HG03039 (cell line): Measurements from ENCODE around the gene ALPK1.
A peak's percentile ranks its signal among the peaks of the same experiment; 100 is the strongest.
"Not testable (repeated sequence)": the region's sequence is repeated elsewhere in the genome, so short reads cannot be mapped to it uniquely, and the experiment has no call there.

Source experiments
- ATAC-seq: cut with Tn5 transposase; IDR thresholded peaks from one replicate; pipeline ENCODE4 v1.9.1; 2021; ENCODE audit warnings: mild to moderate bottlenecking, moderate library complexity; ENCODE audit not compliant: unreplicated experiment

Gene ALPK1

DNA sequence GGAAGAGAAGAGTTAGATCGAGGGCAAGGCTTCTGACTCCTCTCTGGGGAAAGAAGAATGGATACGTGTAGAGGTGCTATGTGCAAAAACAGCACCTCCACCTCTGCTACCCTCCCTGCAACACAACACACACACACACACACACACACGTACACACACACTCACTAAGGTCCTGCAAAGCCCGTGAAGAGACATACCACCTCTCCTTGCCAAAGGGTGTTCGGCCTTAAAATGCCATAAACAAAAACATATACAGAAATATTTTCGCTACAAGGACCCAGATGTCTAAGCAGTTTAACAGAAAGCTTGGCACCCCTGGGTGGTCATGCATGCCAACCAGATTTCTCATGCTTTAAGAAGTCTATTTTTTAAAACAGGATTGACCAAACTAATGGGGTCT lies 13.0 kb upstream of the ALPK1 start:
- ATAC-seq = no peak

DNA sequence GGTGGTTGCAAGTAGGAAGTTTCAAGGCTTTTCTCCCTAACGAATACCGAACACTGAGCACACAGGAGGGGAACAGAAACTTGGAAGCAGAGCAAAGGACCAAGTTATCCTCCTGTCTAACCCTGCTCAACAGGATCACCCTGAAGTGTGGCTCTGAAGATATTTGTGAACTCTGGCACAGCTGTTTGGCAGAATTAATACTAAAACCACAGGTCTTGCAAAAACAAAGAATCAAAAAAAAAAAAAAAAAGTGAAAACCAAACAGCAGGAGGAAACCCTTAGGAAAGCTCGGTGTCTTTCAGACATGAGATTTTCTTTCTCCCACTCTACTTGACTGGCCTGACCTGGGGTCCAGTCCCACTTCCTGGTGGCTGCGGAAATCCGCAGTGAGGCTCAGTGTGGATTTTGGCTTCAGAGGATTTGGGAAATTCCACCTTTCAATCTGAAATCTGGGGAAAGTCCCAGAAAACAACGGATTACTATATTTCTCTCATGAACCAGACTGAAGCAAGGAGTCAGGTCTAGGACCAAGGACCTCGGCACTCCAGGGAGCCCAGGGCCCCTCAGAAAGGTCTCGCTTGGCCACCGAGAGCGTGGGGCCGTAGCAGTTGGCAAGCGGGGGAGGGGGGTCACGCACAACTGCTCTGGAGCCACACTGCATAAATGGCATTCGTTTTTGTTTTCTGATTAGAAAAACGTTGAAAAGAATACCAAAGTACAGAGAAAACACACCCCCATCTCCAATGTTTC lies 12.3 kb upstream of the ALPK1 start:
- no peak for ATAC-seq

DNA sequence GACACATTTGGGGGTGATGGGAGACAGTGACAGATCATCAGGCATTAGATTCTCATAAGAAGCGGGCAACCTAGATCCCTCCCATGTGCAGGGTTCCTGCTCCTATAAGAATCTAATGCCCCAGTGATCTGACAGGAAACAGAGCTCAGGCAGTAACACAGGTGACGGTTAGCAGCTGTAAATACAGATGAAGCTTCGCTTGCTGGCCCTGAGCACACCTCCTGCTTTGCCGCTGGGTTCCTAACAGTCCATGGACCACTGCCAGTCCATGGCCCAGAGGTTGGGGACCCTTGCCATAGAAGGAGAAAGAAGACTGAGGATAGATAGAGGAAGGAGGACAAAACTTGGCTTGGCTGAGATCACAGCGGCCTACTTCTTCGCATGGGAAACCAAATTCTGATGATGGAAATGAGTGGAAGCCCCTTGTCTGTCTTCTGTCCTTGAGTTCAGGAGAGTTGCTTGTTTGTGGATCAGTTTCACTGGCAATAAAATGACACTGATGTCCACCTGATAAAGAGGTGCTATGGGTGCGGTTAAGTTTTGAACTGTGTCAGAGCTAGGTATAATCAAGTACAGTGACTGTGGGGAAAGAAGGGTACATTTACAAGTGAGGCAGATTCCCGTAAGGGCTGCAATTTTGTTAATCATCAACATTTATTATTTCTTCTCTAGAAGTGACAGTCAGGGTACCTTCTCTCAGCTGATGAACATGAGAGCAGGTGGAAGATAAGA lies 9.7 kb upstream of the ALPK1 start:
- no peak for ATAC-seq

DNA sequence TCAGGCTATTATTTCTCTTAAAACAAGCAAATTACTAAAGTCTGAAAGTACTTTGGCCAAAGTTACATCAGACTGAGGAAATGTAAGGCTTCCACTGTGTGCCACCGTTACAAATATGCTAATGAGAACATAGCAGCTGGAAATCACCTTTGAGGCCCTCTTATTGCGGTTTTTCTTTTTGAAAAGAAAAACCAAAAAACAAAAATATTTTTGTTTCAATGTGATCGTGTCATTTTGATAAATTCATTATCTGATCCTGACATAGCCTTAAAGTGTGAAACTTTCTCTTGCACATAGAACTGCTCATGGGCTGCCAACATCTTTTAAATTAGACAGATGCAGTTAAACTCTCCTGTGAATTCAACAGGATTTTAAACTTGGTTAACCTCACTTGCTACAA lies 8.7 kb upstream of the ALPK1 start:
- ATAC-seq = no peak

DNA sequence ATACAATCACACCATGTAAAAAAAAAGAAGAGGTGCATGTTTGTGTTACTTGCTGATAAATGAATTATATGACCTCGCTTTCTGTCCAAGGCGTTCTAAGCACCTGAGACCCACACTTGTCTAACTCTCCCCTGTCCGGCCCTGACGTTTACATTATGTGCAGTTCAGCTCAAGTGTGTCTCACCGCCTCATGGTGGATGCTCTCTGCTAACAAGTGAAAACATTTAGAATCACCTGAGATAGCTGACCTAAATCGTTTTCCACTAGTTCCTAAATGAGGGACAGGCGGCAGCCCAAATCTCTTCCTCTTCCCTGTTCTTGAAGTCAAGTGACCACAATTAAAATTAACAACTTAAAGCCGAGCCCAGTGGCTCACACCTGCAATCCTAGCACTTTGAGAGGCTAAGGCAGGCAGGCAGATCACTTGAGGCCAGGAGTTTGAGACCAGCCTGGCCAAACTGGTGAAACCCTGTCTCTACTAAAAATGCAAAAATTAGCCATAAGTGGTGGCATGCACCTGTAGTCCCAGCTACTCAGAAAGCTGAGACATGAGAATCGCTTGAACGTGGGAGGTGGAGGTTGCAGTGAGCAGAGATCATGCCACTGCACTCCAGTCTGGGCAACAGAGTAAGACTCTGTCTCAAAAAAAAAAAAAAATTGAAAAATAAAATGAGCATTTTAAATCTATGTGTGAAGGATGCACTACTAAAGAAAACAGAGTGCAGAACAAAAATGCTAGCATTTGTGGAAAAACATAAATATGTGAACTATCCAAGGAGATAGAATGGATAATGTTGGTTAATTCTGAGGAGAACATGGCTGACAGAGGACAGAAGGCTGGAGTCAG lies 7.5 kb upstream of the ALPK1 start:
- ATAC-seq = no peak

DNA sequence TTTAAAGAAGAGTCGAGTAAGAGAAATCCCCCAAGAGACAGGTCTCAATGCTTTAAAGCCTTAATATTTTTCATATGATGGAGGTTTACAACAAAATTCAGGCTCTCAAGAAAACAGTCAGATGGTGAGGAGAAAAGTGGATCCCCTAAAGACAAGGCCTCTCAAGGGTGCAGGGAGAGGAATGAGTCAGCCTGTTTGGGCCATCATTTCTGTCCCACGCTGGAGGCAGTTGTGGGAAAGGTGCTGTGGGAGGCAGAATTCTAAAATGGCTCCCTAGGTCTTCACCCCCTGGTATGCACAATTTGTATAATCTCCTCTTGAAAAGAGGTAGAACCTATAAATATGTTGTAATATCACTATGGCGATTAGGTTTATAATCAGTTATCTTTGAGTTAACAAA lies 6.8 kb upstream of the ALPK1 start:
- peak; percentile 31 for ATAC-seq

DNA sequence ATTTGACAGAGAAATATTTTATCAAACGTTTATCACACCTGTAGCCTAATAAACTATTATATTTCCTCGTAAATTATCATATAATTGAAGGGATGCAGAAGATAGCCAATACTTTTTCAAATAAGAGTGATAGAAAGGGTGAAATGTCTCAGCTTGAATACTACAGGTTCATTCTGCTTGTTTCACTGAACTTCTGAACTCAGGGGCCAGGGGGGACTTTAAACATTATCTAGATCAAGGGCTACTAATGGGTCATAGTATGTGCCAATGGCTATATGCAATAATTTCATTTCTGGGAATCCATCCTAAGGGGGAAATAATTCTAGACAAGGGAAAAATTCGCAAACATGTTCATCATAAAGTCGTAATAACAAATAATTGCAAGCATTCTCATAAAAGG lies 2.6 kb downstream of the ALPK1 start:
- ATAC-seq = no peak

DNA sequence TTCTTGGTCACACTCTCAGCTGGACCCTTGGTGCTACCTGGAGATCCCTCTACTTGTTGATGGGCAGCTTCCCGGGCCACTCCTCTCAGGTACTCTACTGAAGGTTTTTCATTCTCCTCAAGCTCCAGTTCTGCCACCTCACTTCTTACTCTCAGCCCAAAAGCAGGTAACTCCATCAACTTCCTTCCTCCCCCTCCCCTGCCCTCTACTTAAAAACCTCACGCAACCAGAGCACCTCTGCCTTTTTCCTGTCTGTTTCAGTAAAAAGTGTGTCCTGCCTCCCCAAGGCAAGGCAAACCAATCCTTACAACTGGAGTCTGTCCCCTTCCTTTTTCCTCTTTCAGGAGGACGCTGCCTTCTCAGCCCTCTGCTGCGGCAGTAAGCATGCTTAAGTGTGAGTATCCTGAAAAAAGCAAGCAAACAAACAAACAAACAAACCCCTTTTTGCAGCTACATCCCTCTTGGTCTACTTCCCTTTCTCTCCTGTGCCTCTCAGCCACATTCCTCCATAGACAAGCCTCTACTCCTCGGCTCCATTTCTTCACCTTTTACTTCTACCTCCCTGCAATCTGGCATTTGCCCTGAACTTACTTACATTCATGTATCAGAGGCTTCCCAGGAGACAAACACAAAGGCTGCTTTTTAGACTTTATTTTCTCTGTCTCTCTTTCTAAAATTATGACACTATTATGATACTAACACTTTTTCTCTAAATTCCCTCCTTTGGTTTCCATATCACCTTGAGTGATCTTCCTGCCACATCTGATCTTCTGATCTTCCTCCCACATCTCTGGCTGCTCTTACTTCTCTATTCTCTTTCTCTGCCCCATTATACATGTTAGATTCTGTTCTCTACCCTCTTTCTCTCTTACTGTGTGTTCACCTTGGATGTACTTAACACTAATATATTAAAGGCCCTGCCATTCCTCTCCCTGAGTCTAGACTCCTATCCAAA lies 5.4 kb downstream of the ALPK1 start:
- ATAC-seq = no peak

DNA sequence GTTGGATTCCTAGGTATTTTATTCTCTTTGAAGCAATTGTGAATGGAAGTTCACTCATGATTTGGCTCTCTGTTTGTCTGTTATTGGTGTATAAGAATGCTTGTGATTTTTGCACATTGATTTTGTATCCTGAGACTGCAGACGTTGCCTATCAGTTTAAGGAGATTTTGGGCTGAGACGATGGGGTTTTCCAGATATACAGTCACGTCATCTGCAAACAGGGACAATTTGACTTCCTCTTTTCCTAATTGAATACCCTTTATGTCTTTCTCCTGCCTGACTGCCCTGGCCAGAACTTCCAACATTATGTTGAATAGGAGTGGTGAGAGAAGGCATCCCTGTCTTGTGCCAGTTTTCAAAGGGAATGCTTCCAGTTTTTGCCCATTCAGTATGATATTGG lies 8.3 kb downstream of the ALPK1 start:
- not testable (repeated sequence) for ATAC-seq

DNA sequence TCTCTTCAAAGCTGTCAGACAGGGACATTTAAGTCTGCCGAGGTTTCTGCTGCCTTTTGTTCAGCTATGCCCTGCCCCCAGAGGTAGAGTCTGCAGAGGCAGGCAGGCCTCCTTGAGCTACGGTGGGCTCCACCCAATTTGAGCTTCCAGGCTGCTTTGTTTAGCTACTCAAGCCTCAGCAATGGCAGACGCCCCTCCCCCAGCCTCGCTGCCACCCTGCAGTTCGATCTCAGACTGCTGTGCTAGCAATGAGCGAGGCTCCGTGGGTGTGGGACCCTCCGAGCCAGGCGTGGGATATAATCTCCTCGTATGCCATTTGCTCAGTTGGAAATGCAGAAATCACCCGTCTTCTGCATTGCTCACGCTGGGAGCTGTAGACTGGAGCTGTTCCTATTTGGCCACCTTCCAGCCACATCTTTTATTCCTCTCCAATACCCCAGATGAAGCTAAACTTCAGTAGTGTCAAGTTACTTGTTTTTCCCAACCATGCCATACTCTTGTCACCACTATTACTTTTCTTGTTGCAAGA lies 12.2 kb downstream of the ALPK1 start:
- ATAC-seq = not testable (repeated sequence)

DNA sequence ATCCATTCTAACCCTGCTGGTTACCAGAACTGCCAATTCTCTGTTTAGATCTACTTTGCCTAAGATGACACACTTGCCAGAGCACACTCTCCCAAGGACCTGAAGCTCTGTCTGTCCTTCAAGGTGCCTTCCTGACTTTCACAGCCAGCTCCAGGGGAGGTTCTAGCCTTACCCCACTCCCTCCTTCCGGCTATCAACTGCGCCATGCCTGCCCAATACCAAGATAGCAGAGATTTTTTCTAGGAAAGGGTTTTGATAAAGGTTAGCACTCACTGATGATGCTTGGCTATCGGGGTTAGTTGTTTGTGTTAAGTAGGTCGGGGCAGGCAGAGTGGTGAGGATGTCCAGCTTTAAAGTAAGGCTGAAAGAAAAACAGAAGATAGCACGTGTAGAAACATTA lies 14.3 kb downstream of the ALPK1 start:
- ATAC-seq = no peak

DNA sequence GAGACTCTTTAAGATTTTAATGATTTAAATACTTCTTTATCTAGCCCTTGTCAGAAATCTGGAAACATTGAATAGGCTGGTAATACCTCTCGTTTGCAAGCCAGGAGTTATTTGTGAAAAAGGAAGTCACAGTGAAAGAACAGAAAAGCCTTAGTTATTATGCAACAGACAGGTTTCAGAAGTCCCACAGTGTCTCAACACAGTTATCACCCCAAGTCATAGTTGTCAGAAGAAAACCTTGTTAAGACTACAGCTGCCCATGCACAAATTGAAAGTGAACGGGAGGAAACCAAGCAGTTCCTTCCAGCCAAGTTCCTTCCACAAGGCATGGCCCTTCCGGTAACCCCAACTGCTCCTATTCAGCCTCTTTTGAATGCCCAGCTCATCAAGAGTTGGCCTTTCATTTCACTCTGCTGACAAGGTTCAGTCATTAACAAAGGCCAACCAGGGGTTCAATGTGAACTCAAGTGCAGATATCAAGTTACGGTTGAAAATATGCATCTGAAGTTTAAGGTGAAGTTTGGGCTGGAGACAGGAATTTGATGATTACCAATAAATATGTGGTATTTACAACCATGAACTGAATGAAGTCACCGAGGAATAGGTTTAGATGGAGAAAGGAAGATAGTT lies 15.6 kb downstream of the ALPK1 start:
- ATAC-seq = peak; percentile 96

DNA sequence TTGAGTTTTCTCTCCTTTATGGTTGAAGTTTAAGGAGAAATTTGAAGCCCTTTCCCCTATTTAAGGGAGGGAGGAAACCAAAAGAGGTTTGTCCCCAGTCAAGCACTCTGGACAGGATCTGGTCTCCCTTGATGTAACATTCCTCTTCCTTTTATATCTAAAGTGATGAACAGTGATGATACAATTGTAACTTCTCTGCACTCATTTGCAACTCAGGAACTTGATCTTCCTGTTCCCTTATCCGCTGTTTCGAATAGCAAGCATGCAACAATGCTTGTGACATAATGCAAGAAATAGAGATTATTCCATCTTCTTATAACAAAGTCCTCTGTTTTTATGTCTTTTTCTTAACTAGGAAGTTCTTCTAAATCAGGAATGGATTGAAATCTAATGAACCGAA lies 18.3 kb downstream of the ALPK1 start:
- no peak for ATAC-seq

DNA sequence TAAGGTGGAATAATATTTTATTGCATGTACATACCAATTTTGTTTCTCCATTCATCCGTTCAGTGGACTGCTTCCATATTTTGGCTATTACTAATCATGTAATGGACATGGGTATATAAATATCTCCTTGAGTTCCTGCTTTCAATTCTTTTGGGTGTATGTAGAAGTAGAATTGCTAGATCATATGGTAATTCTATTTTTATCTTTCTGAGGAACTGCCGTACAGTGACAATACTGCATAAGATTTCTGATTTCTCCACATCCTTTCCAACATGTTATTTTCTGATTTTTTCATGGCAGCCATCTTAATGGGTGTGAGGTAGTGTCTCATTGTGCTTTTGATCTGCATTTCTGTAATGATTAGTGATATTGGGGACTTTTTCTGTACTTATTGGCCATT lies 19.2 kb downstream of the ALPK1 start:
- ATAC-seq = no peak

DNA sequence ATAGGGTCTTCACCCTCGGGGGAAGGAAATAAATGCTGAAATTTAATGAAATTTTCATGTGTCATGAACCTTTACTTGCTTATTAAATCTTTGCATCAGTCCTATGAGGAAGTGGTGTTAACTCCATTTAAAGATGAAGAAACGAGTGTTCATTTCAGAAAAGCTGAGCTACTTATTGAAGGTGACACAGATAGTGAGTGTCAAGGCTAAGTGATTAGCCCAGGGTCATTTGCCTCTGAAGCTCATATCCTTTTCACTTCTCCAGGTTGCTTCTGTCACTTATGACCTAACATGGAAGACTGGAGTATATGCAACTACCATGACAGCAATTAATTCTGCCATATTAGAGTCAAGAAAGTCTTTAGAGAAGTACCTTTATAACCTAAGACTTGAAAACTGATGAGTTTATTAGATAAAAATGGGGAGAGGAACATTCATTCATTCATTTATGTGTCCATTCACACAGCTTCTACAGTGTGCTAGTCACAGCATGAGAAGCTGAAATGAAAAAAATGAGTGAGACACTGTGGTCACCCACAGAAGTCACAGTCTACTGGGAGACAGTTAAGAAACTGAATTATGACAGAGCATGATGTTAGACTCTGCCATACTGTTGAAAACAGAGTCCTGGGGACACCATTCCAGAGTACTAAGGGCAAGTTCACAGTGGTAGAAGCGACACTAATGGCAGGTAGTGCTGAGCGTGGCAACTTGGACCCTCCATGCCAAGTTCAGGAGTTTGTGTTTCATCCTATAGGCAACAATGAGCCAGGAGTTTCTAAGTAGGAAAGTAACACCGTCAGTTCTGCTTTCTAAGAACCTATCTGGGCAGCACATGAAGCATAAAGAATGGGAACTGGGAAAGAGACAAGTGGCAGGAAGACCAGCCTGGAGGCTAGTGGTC lies 21.3 kb downstream of the ALPK1 start:
- peak; percentile 98 for ATAC-seq

DNA sequence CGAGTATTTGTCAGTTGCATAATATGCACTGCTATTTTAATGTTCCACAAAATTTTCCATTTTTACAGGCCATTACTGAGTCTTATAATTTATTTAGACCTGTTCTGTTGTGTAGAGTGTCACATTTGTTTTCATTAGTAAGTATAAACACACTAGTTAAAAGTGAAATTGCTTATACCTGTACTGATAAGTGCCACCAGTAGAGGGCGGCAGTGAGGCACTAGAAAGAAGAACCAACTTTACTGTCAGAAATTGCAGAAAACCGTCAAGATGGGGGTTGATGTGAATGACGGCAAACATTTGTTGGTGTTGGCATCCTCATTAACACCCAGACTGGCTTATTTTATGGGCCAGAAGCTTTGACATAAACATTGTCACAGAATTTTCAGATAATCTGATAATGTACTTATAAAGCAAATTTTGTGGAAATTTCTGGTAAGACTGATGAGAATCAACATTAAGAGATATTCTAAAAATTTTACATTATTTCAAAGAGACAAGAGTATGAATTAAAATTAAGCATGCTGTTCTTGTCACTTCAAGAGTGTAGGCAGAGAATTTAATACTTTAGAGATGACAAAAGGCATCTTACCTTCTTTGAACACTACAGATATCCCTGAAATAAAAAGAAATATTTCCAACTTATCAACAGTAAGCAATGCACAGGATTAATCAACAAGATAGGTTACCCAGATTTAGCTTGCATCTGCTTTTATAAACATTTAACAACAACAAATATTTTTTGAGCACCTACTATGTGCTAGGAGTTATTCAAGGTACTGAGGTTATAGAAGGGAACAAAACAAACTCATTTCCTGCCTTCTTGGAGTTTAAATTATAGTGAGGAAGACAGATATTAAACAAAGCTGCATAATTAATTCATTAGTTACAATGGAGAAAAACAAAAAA lies 24.9 kb downstream of the ALPK1 start:
- ATAC-seq = no peak

DNA sequence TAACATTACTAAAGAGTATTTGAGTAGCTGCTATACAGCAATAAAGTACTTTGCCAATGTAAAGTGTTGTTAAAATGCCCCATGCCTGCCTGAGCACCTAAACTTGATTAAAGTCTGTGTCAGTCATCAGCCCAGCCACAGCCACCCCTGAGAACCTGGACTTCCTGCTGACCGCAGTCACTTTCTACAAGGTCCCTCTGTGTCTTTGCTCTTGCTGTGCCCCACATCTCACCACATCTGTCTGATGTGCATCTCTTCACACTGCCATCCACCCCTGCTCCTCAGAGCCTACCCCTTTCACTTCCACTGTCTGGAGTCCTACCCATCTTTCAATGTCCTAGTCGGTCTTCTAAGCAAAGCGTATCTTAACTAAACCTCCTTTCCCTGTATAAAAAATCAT lies 25.7 kb downstream of the ALPK1 start:
- no peak for ATAC-seq

DNA sequence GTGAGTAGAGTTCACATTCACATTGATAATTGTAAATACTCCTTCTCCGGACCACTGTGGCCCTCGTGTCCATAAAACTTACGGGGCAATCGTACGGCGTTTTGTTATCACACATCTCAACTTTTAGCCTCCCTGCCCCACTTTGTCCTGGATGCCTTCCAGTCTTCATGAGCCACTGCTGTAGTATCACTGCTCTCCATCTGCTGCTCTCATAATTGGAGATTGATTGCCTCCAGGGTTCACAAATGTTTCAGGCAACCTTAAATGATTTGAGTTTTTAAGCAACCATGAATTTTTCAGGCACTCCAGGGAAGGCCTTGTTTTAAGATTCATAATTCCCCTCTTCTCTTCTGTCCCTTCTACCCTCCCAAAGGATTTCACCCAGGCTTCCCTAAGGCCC lies 28.4 kb downstream of the ALPK1 start:
- no peak for ATAC-seq
